GM18505 (cell line): ENCODE results near the gene KHSRP.
"Not testable (repeated sequence)": the region's sequence is repeated elsewhere in the genome, so short reads cannot be mapped to it uniquely, and the experiment has no call there.

Experiments
- ATAC-seq: cut with Tn5 transposase; IDR thresholded peaks from one replicate; pipeline ENCODE4 v1.9.1; 2021; ENCODE audit not compliant: unreplicated experiment
- POLR2A ChIP-seq: IDR thresholded peaks from 4 replicates; pipeline ENCODE4 v1.6.1; 2011; ENCODE audit warnings: borderline replicate concordance; ENCODE audit not compliant: insufficient read depth, insufficient read length; ENCODE audit errors: extremely low read depth

The KHSRP gene

DNA sequence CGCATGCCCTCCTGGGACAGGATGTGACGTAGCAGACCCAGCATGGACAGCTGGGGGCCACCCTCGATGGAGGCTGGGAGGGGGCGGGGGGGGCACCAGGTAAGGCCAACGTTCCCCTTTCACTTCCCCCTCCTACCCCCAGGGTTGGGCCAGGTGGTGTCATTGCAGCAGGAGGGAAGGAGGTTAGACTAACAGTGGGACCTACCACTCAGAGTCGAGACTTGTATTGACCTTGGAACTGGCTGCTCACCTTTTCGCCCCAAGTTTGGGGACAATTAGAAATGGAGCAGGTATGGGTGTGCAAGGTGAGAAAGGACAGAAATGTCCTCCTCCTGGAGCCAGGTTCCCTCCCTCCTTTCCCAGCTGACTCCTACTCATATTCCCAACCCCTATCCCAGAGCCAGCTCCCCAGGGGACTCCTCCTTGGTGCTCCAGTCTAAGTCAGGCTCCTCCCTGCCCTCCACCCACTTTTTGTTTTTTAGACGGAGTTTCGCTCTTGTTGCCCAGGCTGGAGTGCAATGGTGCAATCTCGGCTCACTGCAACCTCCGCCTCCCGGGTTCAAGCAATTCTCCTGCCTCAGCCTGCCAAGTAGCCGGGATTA is 17.6 kb upstream of the KHSRP start:
- TF ChIP-seq POLR2A: no peak
- ATAC-seq: no peak

DNA sequence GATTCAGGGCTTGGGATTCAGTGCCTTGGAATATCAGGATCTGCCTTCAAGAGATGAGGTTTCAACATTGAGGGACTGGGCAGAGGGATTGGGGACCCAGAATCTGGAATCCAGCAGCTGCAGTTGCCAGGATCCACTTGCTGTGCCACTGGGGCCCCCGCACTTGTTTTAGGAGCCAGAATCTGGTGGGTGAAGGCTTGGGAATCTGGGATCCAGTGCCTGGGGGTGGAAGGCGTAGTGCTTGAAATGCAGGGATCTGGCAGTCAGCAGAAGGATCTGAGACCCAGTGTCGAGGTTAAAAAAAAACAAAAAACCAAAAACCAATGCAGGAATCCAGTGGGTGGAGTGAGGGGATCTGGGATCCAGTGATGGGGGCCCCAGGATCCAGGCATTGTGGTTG is 16.3 kb upstream of the KHSRP start:
- no peak for TF ChIP-seq POLR2A
- ATAC-seq: no peak

DNA sequence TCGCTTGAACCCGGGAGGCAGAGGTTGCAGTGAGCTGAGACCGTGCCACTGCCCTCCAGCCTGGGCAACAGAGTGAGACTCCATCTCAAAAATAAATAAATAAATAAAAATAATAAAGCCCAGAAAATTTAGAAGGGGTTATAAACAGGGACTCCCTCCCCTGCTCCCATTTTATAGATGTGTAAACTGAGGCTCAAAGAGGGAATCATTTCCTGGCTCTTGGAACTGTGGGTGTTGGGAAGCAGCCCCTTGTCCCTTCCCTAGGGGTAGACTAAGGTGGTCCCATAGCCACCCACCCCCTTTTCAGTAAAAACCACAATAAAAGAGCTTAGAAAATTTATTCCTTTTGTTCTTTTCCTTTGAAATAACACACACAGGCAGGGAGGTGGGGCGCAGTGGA is 15.1 kb upstream of the KHSRP start:
- no peak for ATAC-seq
- no peak for TF ChIP-seq POLR2A

DNA sequence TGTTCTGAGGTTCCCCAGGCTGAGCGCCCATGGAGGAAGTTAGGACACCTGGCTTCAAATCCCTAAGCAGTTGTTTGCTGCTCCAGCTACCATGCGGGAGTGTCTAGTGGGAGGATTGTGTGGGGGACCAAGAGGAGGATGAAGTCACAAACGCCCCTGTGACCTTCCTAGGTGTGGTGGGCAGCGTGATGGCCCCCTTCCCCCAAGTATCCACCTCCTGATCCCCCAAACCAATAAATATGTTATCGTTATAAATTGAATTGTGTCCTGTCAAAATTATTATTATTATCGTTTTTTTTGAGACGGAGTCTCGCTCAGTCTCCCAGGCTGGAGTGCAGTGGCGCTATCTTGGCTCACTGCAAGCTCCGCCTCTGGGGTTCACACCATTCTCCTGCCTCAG is 9.1 kb upstream of the KHSRP start, which contains the start of gene SLC25A41:
TSS of gene SLC25A41 (minus strand) at position 101 of the 400 bp plus-strand sequence. CDS start at position 31, 70 bp downstream.
- ATAC-seq: no peak
- TF ChIP-seq POLR2A: no peak

- TF ChIP-seq POLR2A: no peak
- ATAC-seq: no peak
Measured at GRCh38 chr19:6433165-6433564, 8.6 kb upstream of the KHSRP start.

- no peak for ATAC-seq
- no peak for TF ChIP-seq POLR2A
Measured at GRCh38 chr19:6431891-6432290, 7.3 kb upstream of the KHSRP start.

DNA sequence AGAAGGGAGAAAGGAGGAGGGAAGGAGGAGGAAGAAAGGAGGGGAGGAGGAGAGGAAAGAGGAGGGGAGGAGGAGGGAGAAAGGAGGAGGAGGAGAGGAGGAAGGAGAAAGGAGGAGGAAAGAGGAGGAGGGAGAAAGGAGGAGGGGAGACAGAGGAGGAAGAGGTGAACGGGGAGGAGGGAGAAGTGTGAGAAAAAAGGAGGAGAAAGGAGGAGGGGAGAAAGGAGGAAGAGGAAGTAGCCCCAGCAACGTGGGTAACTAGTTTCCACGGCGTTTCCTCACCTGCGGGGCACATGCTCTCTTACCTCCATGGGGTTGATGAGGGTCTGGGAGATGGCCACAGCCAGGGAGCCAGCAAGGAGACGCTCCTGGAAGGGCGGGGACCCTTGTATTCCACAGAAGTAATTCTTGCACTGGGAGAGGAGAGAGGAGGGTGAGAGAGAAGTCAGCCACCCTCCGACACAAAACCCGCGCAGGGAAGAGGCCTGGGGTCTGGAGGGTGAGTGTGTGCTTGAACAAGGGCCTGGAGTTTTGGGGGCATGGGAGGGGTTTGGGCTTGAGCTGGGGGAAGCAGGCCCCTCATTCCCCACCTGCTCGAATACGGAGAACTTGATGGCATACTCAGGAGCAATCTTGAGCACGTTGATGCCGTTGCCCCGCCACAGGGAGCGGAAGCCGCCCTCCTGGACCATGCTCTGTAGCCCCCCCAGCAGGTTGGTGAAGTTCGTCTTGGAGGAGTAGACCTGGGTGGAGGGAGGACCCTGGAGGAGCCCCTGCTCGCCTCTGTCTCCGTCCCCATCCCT is 5.0 kb upstream of the KHSRP start:
- ATAC-seq: no peak
- no peak for TF ChIP-seq POLR2A

- not testable (repeated sequence) for ATAC-seq
Measured at GRCh38 chr19:6428692-6429418, 4.2 kb upstream of the KHSRP start.

GRCh38 chr19:6427131-6427530 is 2.5 kb upstream of the KHSRP start:
- no peak for TF ChIP-seq POLR2A
- no peak for ATAC-seq

DNA sequence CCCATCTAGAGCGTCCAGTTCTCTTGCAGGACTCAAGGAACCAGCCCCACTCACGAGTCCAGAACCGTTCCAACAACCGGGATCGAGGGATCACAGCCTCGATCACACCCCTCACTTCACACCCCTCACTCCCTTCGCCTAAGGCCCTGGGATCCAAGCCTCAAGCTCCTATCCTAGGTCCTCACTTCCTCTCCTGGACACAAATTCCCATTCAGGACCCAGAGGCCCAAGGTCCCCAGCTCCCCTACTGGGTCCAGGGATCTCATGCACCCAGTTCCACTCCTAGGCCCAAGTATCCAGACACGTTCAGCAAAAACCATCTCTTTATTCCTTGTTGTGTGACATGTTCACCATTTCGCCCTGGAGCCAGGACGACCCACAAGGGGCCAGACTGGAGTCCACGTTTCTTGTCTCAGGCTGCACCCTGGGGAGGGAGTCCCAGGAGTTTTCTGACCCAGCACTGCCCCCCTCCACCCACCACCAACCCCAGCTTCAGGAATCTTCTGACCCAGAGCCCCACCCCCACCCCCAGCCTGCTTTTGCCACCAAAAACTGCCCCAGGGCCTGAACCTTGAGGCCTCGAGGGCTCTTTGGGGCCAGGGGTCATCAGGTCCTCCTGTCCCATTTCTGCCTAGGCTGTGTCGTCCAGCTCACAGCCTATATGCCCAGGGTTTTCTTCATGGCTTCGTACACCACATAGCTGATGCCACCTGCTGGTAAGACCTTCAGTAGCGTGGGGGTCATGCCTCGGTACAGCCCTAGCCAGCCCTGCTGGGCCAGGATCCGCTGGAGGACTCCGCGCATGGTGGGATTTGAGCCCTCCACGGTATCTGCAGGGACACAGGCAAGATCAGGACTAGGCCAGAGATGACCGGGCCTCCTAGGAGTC is 1.4 kb upstream of the KHSRP start:
- TF ChIP-seq POLR2A: no peak
- ATAC-seq: no peak

- ATAC-seq: peak; percentile 77
Measured at GRCh38 chr19:6424939-6425731, 524 bp upstream of the KHSRP start.

DNA sequence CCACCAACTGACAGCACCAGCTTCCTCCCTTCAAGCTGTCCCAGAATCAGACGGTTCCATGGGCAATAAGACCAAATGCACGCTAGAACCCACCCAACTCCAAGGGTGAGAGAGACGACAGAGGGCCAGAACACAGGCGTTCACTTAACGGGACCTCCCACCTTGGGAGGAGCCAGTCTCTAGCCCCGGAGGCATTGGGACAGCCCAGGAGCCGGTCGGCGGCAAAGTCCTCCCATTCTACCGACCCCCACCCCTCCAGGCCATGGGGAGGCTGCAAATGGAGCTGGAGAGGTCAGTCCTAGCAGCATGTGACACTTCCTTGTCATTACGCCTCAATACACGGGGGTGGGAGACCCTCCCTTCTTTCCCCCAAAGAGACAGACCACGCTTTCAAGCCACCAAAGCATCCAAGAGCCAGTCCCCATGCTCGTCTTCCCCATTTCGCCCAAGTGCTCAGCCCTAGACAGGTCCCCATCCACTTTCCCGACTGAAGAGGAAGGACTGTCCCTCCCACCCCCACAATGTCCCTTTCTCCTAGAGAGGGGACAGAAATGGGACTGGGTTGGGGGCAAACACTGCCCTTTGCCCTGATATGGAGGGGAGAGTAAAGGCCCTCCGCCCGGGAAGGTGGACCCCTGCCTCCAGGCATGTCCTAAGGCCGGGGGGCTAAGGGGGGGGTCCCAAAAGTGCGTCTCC is 964 bp downstream of the KHSRP start:
- TF ChIP-seq POLR2A: no peak
- ATAC-seq: no peak

More at GRCh38 chr19:6424939-6425731, 524 bp upstream of the KHSRP start:
- peak; percentile 65 for TF ChIP-seq POLR2A
